SK-N-SH (cell line): ENCODE results near the gene CLMN.

Experiments used
- RXRA ChIP-seq: IDR thresholded peaks from 2 replicates; pipeline ENCODE4 v1.4.0; 2012; ENCODE audit warnings: low read depth, mild to moderate bottlenecking, borderline replicate concordance
- SIN3A ChIP-seq: IDR thresholded peaks from 2 replicates; pipeline ENCODE4 v1.6.1; 2012; ENCODE audit warnings: low read depth, mild to moderate bottlenecking, low read length, moderate library complexity, borderline replicate concordance
- TF ChIP-seq, protein P1 (sequence below): IDR thresholded peaks from 2 replicates; pipeline ENCODE4 v1.4.0; 2012; ENCODE audit warnings: low read depth
- TF ChIP-seq, protein P2 (sequence below): IDR thresholded peaks from 2 replicates; pipeline ENCODE4 v1.4.0; 2012; ENCODE audit warnings: low read depth, borderline replicate concordance
- TF ChIP-seq, protein P3 (sequence below): fragments of 200-600 bp; sonication (generic); IDR thresholded peaks from 2 replicates; pipeline ENCODE4 v1.6.1; 2017; ENCODE audit warnings: antibody characterized with exemption, mild to moderate bottlenecking, moderate library complexity

DNA sequence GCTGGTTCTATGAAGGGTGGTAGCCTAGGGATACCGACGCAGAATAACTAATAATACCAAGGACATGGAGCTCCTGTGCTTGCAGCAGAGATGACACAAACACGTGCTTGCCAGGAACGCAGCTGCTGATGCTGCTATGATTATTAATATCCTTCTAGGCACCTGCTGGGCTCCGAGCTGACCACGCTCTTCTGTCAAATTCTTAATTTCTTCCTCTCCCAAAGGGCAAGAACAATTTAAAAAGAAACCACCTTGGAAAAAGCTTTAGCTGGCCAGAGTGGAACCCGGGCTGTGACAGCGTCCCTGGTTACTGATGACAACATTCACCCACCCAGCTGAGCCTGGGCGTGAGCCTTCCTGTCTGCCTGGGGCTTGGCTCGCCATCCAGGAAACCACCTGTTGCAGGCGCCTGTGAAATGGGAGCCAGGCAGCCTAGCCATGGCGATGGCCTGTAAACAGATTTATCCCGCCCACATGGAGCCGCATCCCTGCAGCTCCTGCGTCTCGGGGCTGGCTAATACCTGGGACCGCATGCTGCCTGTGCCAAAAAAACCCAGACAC is 28.8 kb downstream of the CLMN start:
- TF ChIP-seq, protein P1, sequence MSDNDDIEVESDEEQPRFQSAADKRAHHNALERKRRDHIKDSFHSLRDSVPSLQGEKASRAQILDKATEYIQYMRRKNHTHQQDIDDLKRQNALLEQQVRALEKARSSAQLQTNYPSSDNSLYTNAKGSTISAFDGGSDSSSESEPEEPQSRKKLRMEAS: no peak
- TF ChIP-seq SIN3A (no peak), RXRA (no peak)
- TF ChIP-seq, protein P2, sequence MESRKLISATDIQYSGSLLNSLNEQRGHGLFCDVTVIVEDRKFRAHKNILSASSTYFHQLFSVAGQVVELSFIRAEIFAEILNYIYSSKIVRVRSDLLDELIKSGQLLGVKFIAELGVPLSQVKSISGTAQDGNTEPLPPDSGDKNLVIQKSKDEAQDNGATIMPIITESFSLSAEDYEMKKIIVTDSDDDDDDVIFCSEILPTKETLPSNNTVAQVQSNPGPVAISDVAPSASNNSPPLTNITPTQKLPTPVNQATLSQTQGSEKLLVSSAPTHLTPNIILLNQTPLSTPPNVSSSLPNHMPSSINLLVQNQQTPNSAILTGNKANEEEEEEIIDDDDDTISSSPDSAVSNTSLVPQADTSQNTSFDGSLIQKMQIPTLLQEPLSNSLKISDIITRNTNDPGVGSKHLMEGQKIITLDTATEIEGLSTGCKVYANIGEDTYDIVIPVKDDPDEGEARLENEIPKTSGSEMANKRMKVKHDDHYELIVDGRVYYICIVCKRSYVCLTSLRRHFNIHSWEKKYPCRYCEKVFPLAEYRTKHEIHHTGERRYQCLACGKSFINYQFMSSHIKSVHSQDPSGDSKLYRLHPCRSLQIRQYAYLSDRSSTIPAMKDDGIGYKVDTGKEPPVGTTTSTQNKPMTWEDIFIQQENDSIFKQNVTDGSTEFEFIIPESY: no peak
- TF ChIP-seq, protein P3, sequence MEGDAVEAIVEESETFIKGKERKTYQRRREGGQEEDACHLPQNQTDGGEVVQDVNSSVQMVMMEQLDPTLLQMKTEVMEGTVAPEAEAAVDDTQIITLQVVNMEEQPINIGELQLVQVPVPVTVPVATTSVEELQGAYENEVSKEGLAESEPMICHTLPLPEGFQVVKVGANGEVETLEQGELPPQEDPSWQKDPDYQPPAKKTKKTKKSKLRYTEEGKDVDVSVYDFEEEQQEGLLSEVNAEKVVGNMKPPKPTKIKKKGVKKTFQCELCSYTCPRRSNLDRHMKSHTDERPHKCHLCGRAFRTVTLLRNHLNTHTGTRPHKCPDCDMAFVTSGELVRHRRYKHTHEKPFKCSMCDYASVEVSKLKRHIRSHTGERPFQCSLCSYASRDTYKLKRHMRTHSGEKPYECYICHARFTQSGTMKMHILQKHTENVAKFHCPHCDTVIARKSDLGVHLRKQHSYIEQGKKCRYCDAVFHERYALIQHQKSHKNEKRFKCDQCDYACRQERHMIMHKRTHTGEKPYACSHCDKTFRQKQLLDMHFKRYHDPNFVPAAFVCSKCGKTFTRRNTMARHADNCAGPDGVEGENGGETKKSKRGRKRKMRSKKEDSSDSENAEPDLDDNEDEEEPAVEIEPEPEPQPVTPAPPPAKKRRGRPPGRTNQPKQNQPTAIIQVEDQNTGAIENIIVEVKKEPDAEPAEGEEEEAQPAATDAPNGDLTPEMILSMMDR: no peak
